IMR-90 (cell line): Measurements from ENCODE around the gene RXRG.

Experiments used
- BHLHE40 ChIP-seq: fragments of 150-350 bp; IDR thresholded peaks from 2 replicates; pipeline ENCODE4 v1.6.1; 2016; ENCODE audit warnings: mild to moderate bottlenecking, low read depth, low read length
- POLR2A ChIP-seq: IDR thresholded peaks from 2 replicates; pipeline ENCODE4 v1.6.1; 2012; ENCODE audit warnings: mild to moderate bottlenecking, low read depth, low read length
- RCOR1 ChIP-seq: IDR thresholded peaks from 2 replicates; pipeline ENCODE4 v1.6.1; 2012; ENCODE audit warnings: mild to moderate bottlenecking, low read length, improper control_type of control experiment; ENCODE audit not compliant: insufficient replicate concordance
- TF ChIP-seq, protein P1 (sequence below): conservative IDR thresholded peaks from 2 replicates; pipeline ENCODE4 v1.5.1; 2012; ENCODE audit warnings: mild to moderate bottlenecking, low read depth, low read length, improper control_type of control experiment

- TF ChIP-seq, protein P1, sequence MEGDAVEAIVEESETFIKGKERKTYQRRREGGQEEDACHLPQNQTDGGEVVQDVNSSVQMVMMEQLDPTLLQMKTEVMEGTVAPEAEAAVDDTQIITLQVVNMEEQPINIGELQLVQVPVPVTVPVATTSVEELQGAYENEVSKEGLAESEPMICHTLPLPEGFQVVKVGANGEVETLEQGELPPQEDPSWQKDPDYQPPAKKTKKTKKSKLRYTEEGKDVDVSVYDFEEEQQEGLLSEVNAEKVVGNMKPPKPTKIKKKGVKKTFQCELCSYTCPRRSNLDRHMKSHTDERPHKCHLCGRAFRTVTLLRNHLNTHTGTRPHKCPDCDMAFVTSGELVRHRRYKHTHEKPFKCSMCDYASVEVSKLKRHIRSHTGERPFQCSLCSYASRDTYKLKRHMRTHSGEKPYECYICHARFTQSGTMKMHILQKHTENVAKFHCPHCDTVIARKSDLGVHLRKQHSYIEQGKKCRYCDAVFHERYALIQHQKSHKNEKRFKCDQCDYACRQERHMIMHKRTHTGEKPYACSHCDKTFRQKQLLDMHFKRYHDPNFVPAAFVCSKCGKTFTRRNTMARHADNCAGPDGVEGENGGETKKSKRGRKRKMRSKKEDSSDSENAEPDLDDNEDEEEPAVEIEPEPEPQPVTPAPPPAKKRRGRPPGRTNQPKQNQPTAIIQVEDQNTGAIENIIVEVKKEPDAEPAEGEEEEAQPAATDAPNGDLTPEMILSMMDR: no peak
- no peak for TF ChIP-seq POLR2A
- TF ChIP-seq BHLHE40: no peak
- no peak for TF ChIP-seq RCOR1
Measured at GRCh38 chr1:165435801-165436200, 9.1 kb downstream of the RXRG start.
